ENCODE results near the gene PPP1R9A.

PPP1R9A gene

GRCh38 chr7:95220328-95220727, 312.9 kb downstream of the PPP1R9A start:
- CTCF ChIA-PET = no interaction called here
- TF ChIP-seq CTCF (IDR thresholded peaks at IDR 0.05; ENCODE audit: insufficient read depth, low read length, missing control alignments) = no peak
- POLR2A ChIA-PET = no interaction called here
- no peak for DNase-seq (ENCODE audit: low read depth, low spot score)
- no peak overlapping the region for H3K4me3 ChIP-seq (ENCODE audit: low read depth, low read length)

GRCh38 chr7:95225301-95225700, 317.9 kb downstream of the PPP1R9A start:
- H3K4me3 ChIP-seq (ENCODE audit: low read depth, low read length) = no peak overlapping the region
- ChIA-PET CTCF (no interaction called here), POLR2A (no interaction called here)
- no peak for DNase-seq (ENCODE audit: low read depth, low spot score)
- no peak for TF ChIP-seq CTCF (IDR thresholded peaks at IDR 0.05; ENCODE audit: insufficient read depth, low read length, missing control alignments)

GRCh38 chr7:95229301-95229700, 321.9 kb downstream of the PPP1R9A start:
- TF ChIP-seq CTCF (IDR thresholded peaks at IDR 0.05; ENCODE audit: insufficient read depth, low read length, missing control alignments) = no peak
- no peak for DNase-seq (ENCODE audit: low read depth, low spot score)
- POLR2A ChIA-PET = no interaction called here
- no peak overlapping the region for H3K4me3 ChIP-seq (ENCODE audit: low read depth, low read length)
- CTCF ChIA-PET = interaction anchor here (0.8 kb wide), 1 partner anchor 10 kb away, joined by 3 read pairs; no protein-coding TSS in a partner anchor

GRCh38 chr7:95238252-95238943, 331.0 kb downstream of the PPP1R9A start:
- no peak overlapping the region for H3K4me3 ChIP-seq (ENCODE audit: low read depth, low read length)
- no peak for TF ChIP-seq CTCF (IDR thresholded peaks at IDR 0.05; ENCODE audit: insufficient read depth, low read length, missing control alignments)
- ChIA-PET CTCF (interaction anchor here (0.6 to 1.6 kb wide), 4 partner anchors 9 to 351 kb away, joined by 3 to 5 read pairs (median 3); no protein-coding TSS in a partner anchor), POLR2A (no interaction called here)
- no peak for DNase-seq (ENCODE audit: low read depth, low spot score)

- ChIA-PET CTCF (no interaction called here), POLR2A (no interaction called here)
- no peak overlapping the region for H3K4me3 ChIP-seq (ENCODE audit: low read depth, low read length)
- no peak for DNase-seq (ENCODE audit: low read depth, low spot score)
- no peak for TF ChIP-seq CTCF (IDR thresholded peaks at IDR 0.05; ENCODE audit: insufficient read depth, low read length, missing control alignments)
Measured at GRCh38 chr7:95240921-95241320, 333.5 kb downstream of the PPP1R9A start.

GRCh38 chr7:95242266-95242665, 334.9 kb downstream of the PPP1R9A start:
- no peak for DNase-seq (ENCODE audit: low read depth, low spot score)
- POLR2A ChIA-PET = no interaction called here
- CTCF ChIA-PET = no interaction called here
- no peak overlapping the region for H3K4me3 ChIP-seq (ENCODE audit: low read depth, low read length)
- TF ChIP-seq CTCF (IDR thresholded peaks at IDR 0.05; ENCODE audit: insufficient read depth, low read length, missing control alignments) = no peak
